Naive thymus-derived CD8-positive, alpha-beta T cell (primary cell): ENCODE measurements around the gene CACNA1E. TPM values are rescaled to one million over a fixed set of nuclear protein-coding genes. Genes with fewer than 3 reads are reported as not detected.

Experiments
- ATAC-seq, 2 donors: fragments of 150-1000 bp; cut with Tn5 transposase in 1 of 2; sonication (Bioruptor Pico), chemical (Tn5 transposase) in 1 of 2; 1 replicate in 1 of 2; 2 replicates in 1 of 2; pipeline ENCODE4 v1.10.0; 2021; ENCODE audit warnings: mild to moderate bottlenecking in 2 of 2, moderate library complexity in 2 of 2
- POLR2A ChIA-PET: fragments of 350-600 bp; sonication (Branson Sonifier 250); formaldehyde crosslinking; loops from one replicate; lab custom pipeline; 2021; ENCODE audit warnings: antibody characterized with exemption; lab: Charles Lee
- DNase-seq, 10 donors: peaks; one replicate each; pipeline versions ENCODE4 v3.0.0 to v3.0.0-alpha.2; 2020 to 2022
- H3K27ac Mint-ChIP-seq, 10 donors: one replicate each; pipeline ENCODE4 v1.8.0; 2020 to 2022; ENCODE audit warnings: mild to moderate bottlenecking in 10 of 10, mixed read lengths in 10 of 10, moderate library complexity in 4 of 10, inconsistent platforms in 1 of 10
- H3K27me3 Mint-ChIP-seq, 5 donors: one replicate each; pipeline ENCODE4 v1.8.0; 2021 to 2022; ENCODE audit warnings: mixed read lengths in 5 of 5
- H3K36me3 Mint-ChIP-seq, 3 donors: one replicate each; pipeline ENCODE4 v1.8.0; 2020 to 2022; ENCODE audit warnings: mixed read lengths in 3 of 3, mild to moderate bottlenecking in 2 of 3, inconsistent platforms in 1 of 3
- H3K4me1 Mint-ChIP-seq, 4 donors: one replicate each; pipeline ENCODE4 v1.8.0; 2021 to 2022; ENCODE audit warnings: mixed read lengths in 4 of 4
- H3K4me3 Mint-ChIP-seq, 10 donors: one replicate each; pipeline ENCODE4 v1.8.0; 2020 to 2022; ENCODE audit warnings: mild to moderate bottlenecking in 10 of 10, mixed read lengths in 10 of 10, moderate library complexity in 6 of 10, inconsistent platforms in 1 of 10
- H3K9me3 Mint-ChIP-seq, 9 donors: one replicate each; pipeline ENCODE4 v1.8.0; 2020 to 2022; ENCODE audit warnings: mixed read lengths in 9 of 9, mild to moderate bottlenecking in 3 of 9, inconsistent platforms in 1 of 9, moderate library complexity in 1 of 9
- polyA plus RNA-seq, 3 donors: library from polyadenylated mRNA; unstranded; fragments of 300-500 nt; fragmentation: Illumina TruSeq; gene quantifications; one replicate each; pipeline ENCODE4 v1.2.3, GENCODE V29; 2021
- total RNA-seq, 8 experiments: library from RNA in 2 of 8; stranded (reverse) in 2 of 8; gene quantifications; one replicate each; pipeline ENCODE4 v1.2.3 and lab custom pipeline; 2021 to 2026

The CACNA1E gene
- total and polyA plus RNA-seq, 5 experiments from 2014 or later = not detected

GRCh38 chr1:181661569-181661968 lies 178.3 kb downstream of the CACNA1E start:
- no peak overlapping the region for H3K27ac Mint-ChIP-seq
- H3K9me3 Mint-ChIP-seq = no peaks in the 10 kb centered on the region
- H3K4me1 Mint-ChIP-seq = peaks cover 0 to 3% (median 0%) of the 10 kb centered on the region in 4 donors
- DNase-seq (no peak), ATAC-seq (no peak)
- H3K4me3 Mint-ChIP-seq = no peak overlapping the region
- H3K36me3 Mint-ChIP-seq = no peaks in the 10 kb centered on the region
- H3K27me3 Mint-ChIP-seq = peaks cover 8 to 43% (median 15%) of the 10 kb centered on the region in 5 donors
- POLR2A ChIA-PET = no interaction called here

GRCh38 chr1:181662606-181663005 lies 179.3 kb downstream of the CACNA1E start:
- Mint-ChIP-seq H3K4me3 (no peak overlapping the region), H3K9me3 (no peaks in the 10 kb centered on the region), H3K4me1 (peaks cover 0 to 3% (median 0%) of the 10 kb centered on the region in 4 donors), H3K27ac (no peak overlapping the region), H3K27me3 (peaks cover 8 to 43% (median 13%) of the 10 kb centered on the region in 5 donors), H3K36me3 (no peaks in the 10 kb centered on the region)
- DNase-seq = no peak
- POLR2A ChIA-PET = no interaction called here
- ATAC-seq = no peak

GRCh38 chr1:181664543-181664942 lies 181.2 kb downstream of the CACNA1E start:
- Mint-ChIP-seq H3K27me3 (peaks cover 7 to 36% (median 12%) of the 10 kb centered on the region in 5 donors), H3K4me1 (peaks cover 0 to 3% (median 0%) of the 10 kb centered on the region in 4 donors), H3K27ac (no peak overlapping the region), H3K36me3 (no peaks in the 10 kb centered on the region), H3K4me3 (no peak overlapping the region), H3K9me3 (no peaks in the 10 kb centered on the region)
- ATAC-seq (no peak), DNase-seq (no peak)
- POLR2A ChIA-PET = no interaction called here

DNA sequence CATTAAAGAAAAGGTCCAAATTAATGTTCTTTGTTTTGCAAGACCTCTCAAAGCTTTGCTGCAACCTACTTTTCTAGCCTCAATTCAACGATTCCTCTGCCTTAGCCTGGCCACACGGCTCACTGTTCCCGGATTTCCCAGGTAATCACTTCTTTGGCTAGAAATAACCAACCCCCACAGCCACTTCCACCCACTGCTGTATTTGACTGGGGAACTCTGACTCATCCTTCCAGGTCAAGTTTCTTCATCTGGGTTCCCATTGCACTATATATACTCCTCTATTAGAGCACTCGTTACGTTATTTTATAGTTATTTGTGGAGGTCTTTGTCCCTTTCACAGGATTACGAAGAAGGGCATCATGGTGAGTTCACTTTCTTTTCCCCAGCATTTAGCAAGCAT lies 185.9 kb downstream of the CACNA1E start:
- peaks cover 16 to 49% (median 26%) of the 10 kb centered on the region in 5 donors for H3K27me3 Mint-ChIP-seq
- POLR2A ChIA-PET = no interaction called here
- DNase-seq = no peak
- H3K4me1 Mint-ChIP-seq = no peaks in the 10 kb centered on the region
- no peak overlapping the region for H3K4me3 Mint-ChIP-seq
- ATAC-seq = no peak
- peaks cover 0 to 7% (median 4%) of the 10 kb centered on the region in 9 donors for H3K9me3 Mint-ChIP-seq
- H3K36me3 Mint-ChIP-seq = peaks cover 0 to 9% (median 0%) of the 10 kb centered on the region in 3 donors
- no peak overlapping the region for H3K27ac Mint-ChIP-seq

DNA sequence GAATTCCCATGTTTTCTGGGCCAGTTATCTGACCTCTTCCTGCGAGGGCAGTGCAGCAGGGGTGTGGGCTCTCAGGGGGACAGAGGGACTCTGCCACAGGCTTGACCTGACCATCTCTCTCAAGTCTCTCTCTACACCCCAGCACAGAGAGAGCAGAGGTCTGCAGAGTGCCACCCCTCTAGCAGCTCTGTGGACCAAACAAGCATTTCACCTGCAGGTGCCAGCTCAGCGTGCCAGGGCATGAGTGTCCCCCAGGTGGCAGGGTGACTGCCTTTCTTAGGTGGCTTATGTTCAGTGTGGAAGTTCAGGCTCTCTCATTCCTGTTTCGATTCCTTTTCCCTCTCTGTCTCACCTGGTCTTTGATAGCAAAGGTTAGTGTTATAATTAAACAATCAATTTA lies 191.3 kb downstream of the CACNA1E start:
- no peak overlapping the region for H3K4me3 Mint-ChIP-seq
- H3K36me3 Mint-ChIP-seq = peaks cover 0 to 9% (median 0%) of the 10 kb centered on the region in 3 donors
- ATAC-seq = no peak
- H3K4me1 Mint-ChIP-seq = no peaks in the 10 kb centered on the region
- H3K27ac Mint-ChIP-seq = no peak overlapping the region
- DNase-seq = no peak
- H3K9me3 Mint-ChIP-seq = peaks cover 0 to 7% (median 4%) of the 10 kb centered on the region in 9 donors
- peaks cover 22 to 66% (median 32%) of the 10 kb centered on the region in 5 donors for H3K27me3 Mint-ChIP-seq
- POLR2A ChIA-PET = interaction anchor here (0.6 kb wide), 1 partner anchor 1270 kb away, joined by 3 read pairs; no protein-coding TSS in a partner anchor

GRCh38 chr1:181675091-181675917 lies 192.0 kb downstream of the CACNA1E start:
- peaks cover 0 to 9% (median 0%) of the 10 kb centered on the region in 3 donors for H3K36me3 Mint-ChIP-seq
- DNase-seq (no peak), ATAC-seq (no peak)
- POLR2A ChIA-PET = no interaction called here
- H3K4me3 Mint-ChIP-seq = no peak overlapping the region
- H3K9me3 Mint-ChIP-seq = peaks cover 0 to 7% (median 4%) of the 10 kb centered on the region in 9 donors
- H3K27me3 Mint-ChIP-seq = peaks cover 22 to 63% (median 36%) of the 10 kb centered on the region in 5 donors
- no peaks in the 10 kb centered on the region for H3K4me1 Mint-ChIP-seq
- no peak overlapping the region for H3K27ac Mint-ChIP-seq

DNA sequence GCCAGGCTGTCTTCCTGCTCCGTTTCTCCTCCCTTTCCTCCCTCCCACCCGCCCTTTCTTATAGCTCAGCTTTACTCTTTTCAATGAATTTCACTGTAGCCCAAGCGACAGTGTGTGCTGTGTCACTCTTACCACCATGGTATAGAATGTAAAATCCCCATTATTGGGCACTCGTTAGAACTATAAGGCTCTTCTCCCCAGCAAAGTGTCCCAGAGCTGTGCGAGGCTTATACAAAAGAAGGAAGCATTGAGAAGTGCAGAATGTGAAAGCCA lies 192.5 kb downstream of the CACNA1E start:
- Mint-ChIP-seq H3K27ac (no peak overlapping the region), H3K4me1 (no peaks in the 10 kb centered on the region), H3K36me3 (peaks cover 0 to 9% (median 0%) of the 10 kb centered on the region in 3 donors), H3K9me3 (peaks cover 0 to 7% (median 4%) of the 10 kb centered on the region in 9 donors), H3K4me3 (no peak overlapping the region), H3K27me3 (peaks cover 22 to 66% (median 40%) of the 10 kb centered on the region in 5 donors)
- POLR2A ChIA-PET = no interaction called here
- DNase-seq (no peak), ATAC-seq (no peak)

DNA sequence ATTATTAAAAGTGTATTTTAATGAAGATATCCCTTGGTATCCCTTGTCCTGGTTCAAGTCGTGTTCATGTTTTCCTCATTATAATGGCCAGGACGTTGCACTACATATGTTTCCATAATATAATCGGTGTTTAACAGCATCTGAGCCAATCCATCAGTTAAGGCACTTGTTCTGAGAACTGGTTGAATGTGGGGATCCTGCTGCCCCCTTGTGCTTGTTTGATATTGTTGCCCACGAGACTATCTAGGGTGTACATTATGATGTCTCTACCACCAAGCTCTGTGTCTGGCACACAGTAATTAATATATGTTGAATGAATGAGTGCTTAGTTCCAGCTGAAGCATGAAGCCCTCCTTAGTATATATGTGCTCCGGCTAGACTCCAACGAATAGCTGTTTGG lies 193.0 kb downstream of the CACNA1E start:
- Mint-ChIP-seq H3K9me3 (peaks cover 0 to 7% (median 4%) of the 10 kb centered on the region in 9 donors), H3K27me3 (peaks cover 21 to 68% (median 40%) of the 10 kb centered on the region in 5 donors), H3K4me3 (no peak overlapping the region), H3K27ac (no peak overlapping the region), H3K36me3 (peaks cover 0 to 8% (median 0%) of the 10 kb centered on the region in 3 donors), H3K4me1 (no peaks in the 10 kb centered on the region)
- DNase-seq = no peak
- no peak for ATAC-seq
- POLR2A ChIA-PET = no interaction called here

- ATAC-seq = no peak
- Mint-ChIP-seq H3K27me3 (peaks cover 7 to 40% (median 14%) of the 10 kb centered on the region in 5 donors), H3K4me3 (peak overlapping the region in 1 of 10 donors; percentile 26), H3K27ac (no peak overlapping the region), H3K36me3 (no peaks in the 10 kb centered on the region), H3K4me1 (no peaks in the 10 kb centered on the region), H3K9me3 (peaks cover 0 to 2% (median 0%) of the 10 kb centered on the region in 9 donors)
- POLR2A ChIA-PET = no interaction called here
- no peak for DNase-seq
These were observed 197.0 kb downstream of the CACNA1E start for GRCh38 chr1:181680332-181680731.

DNA sequence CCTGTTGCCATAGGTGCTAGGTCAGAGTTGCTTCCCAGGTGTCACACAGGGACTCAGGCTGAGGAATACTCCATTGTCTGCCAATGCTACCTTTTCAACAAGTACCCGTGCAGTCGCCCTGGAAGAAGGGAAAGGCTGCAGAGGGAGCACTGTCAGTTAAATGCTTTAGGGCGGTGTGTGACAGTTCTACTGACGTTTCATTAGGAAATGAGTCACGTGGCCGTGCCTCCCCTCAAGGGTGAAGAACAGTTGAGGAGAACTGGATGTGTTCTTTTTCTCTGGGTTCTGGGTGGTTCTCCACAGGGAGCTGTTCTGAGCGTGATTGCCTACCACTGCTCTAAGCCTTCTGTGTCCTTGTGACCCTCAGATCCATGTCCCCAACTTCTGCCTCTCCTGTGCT lies 197.6 kb downstream of the CACNA1E start:
- POLR2A ChIA-PET = no interaction called here
- Mint-ChIP-seq H3K4me1 (no peaks in the 10 kb centered on the region), H3K36me3 (no peaks in the 10 kb centered on the region), H3K27ac (no peak overlapping the region), H3K27me3 (peaks cover 7 to 38% (median 13%) of the 10 kb centered on the region in 5 donors), H3K9me3 (peaks cover 0 to 2% (median 0%) of the 10 kb centered on the region in 9 donors), H3K4me3 (no peak overlapping the region)
- ATAC-seq = no peak
- DNase-seq = no peak

DNA sequence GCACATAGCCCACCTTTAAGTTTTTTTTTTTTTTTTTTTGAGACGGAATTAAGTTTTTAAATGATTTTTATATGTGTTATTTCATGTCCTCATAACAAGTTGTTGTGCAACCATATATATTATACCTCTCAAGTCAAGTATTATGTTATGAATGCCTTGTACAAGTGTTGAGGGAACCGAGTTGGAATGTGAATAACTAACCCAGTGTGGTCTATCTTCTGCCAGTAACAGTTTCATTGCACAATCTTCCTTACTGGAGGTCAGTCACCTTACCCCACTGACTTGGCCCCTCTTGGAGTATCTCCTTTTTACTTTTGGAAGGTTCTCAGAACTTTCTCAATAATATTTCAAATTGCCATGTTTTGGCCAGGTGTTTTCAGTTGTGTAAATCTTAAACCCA lies 201.9 kb downstream of the CACNA1E start:
- Mint-ChIP-seq H3K4me1 (no peaks in the 10 kb centered on the region), H3K36me3 (no peaks in the 10 kb centered on the region), H3K27ac (no peak overlapping the region), H3K4me3 (no peak overlapping the region), H3K9me3 (peaks cover 0 to 9% (median 2%) of the 10 kb centered on the region in 9 donors), H3K27me3 (peaks cover 6 to 23% (median 14%) of the 10 kb centered on the region in 5 donors)
- DNase-seq = no peak
- no peak for ATAC-seq
- POLR2A ChIA-PET = no interaction called here

GRCh38 chr1:181701891-181702290 lies 218.6 kb downstream of the CACNA1E start:
- no peak overlapping the region for H3K4me3 Mint-ChIP-seq
- no peak overlapping the region for H3K27ac Mint-ChIP-seq
- no peaks in the 10 kb centered on the region for H3K4me1 Mint-ChIP-seq
- H3K36me3 Mint-ChIP-seq = no peaks in the 10 kb centered on the region
- POLR2A ChIA-PET = no interaction called here
- ATAC-seq = no peak
- peaks cover 5 to 31% (median 16%) of the 10 kb centered on the region in 5 donors for H3K27me3 Mint-ChIP-seq
- DNase-seq = no peak
- no peaks in the 10 kb centered on the region for H3K9me3 Mint-ChIP-seq

DNA sequence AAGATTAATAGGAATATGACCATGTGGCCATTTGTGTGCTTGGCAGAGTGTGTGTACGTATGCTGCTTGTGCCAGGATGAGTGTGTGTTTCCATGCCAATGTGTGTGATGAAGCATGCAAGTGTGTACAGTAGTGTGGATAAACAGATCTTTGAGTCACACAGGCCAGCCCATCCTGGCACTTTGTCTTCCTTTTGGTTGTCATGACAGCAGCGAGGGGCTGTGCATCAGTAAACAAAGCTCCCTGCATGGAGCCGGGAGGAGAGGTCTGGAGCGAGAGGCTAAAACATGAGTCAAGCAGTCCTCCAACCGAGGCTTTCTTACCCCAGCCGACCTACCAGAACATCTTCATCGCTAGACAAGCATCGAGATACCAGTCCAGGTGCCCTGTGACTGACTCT lies 221.2 kb downstream of the CACNA1E start:
- H3K4me3 Mint-ChIP-seq = no peak overlapping the region
- ATAC-seq = no peak
- no peak for DNase-seq
- H3K27ac Mint-ChIP-seq = no peak overlapping the region
- H3K36me3 Mint-ChIP-seq = no peaks in the 10 kb centered on the region
- H3K4me1 Mint-ChIP-seq = no peaks in the 10 kb centered on the region
- POLR2A ChIA-PET = no interaction called here
- peaks cover 6 to 28% (median 12%) of the 10 kb centered on the region in 5 donors for H3K27me3 Mint-ChIP-seq
- no peaks in the 10 kb centered on the region for H3K9me3 Mint-ChIP-seq
